IMR-90 (cell line): ENCODE results near the gene ASB5. TPM values are rescaled to one million over a fixed set of nuclear protein-coding genes. Genes with fewer than 3 reads are reported as not detected.

Experiments used
- ATAC-seq: fragments of 200-7000 bp; cut with Tn5 transposase; 2 replicates; pipeline ENCODE4 v1.9.1; 2020; ENCODE audit warnings: low read depth, mild to moderate bottlenecking, moderate library complexity
- BruUV-seq: library from RNA; stranded (reverse); fragments of 400-500 nt; replicated peaks from 2 replicates; lab custom pipeline; 2021; lab: Mats Ljungman, UMichigan
- CTCF ChIA-PET: fragments of 300-600 bp; formaldehyde crosslinking; extraction: SDS; loops from one replicate; lab custom pipeline; 2021; ENCODE audit warnings: antibody characterized with exemption; lab: Yijun Ruan, JAX
- POLR2A ChIA-PET: fragments of 300-600 bp; sonication (Branson Sonifier 250); formaldehyde crosslinking; loops from one replicate; lab custom pipeline; 2022; ENCODE audit warnings: antibody characterized with exemption; ENCODE audit not compliant: unreplicated experiment; lab: Charles Lee
- DNase-seq: peaks from one replicate; pipeline ENCODE4 v3.0.0; 2013
- H2AFZ ChIP-seq: replicated peaks from 2 replicates; pipeline ENCODE3; 2013; ENCODE audit warnings: low read length, mild to moderate bottlenecking; ENCODE audit not compliant: poor library complexity
- H2AK5ac ChIP-seq: 2 replicates; pipeline ENCODE4 v1.6.1; 2013; ENCODE audit warnings: low read depth, low read length, inconsistent platforms
- H2AK9ac ChIP-seq: replicated peaks from 2 replicates; pipeline ENCODE3; 2013; ENCODE audit warnings: mild to moderate bottlenecking, low read depth, low read length, moderate library complexity; ENCODE audit not compliant: poor library complexity
- H2BK120ac ChIP-seq: 2 replicates; pipeline ENCODE4 v1.6.1; 2013; ENCODE audit warnings: low read depth, low read length, inconsistent platforms
- H2BK15ac ChIP-seq: 3 replicates; pipeline ENCODE4 v1.6.1; 2013; ENCODE audit warnings: low read depth, low read length, inconsistent platforms
- H2BK20ac ChIP-seq: 2 replicates; pipeline ENCODE4 v1.6.1; 2013; ENCODE audit warnings: low read depth, mild to moderate bottlenecking, inconsistent platforms, low read length, moderate library complexity
- H2BK5ac ChIP-seq: 2 replicates; pipeline ENCODE4 v1.6.1; 2013; ENCODE audit warnings: mild to moderate bottlenecking, low read depth, low read length, inconsistent platforms; ENCODE audit not compliant: poor library complexity, severe bottlenecking
- H3K14ac ChIP-seq: replicated peaks from 2 replicates; pipeline ENCODE4 v1.6.1; 2013; ENCODE audit warnings: low read depth, low read length, inconsistent platforms
- H3K18ac ChIP-seq: 2 replicates; pipeline ENCODE4 v1.6.1; 2013; ENCODE audit warnings: low read depth, low read length, control low read depth
- H3K23ac ChIP-seq: 2 replicates; pipeline ENCODE4 v1.6.1; 2013; ENCODE audit warnings: low read depth, low read length, inconsistent platforms
- H3K27ac ChIP-seq: 2 replicates; pipeline ENCODE4 v1.5.1; 2013; ENCODE audit warnings: mild to moderate bottlenecking, control low read depth, low read length; ENCODE audit not compliant: insufficient read depth
- H3K27me3 ChIP-seq: 2 replicates; pipeline ENCODE4 v1.6.1; 2013; ENCODE audit warnings: low read length; ENCODE audit not compliant: control insufficient read depth, insufficient read depth
- H3K36me3 ChIP-seq: 2 replicates; pipeline ENCODE4 v1.6.1; 2013; ENCODE audit warnings: low read length, mixed read lengths; ENCODE audit not compliant: control insufficient read depth, insufficient read depth
- H3K4ac ChIP-seq: 2 replicates; pipeline ENCODE4 v1.6.1; 2013; ENCODE audit warnings: low read depth, low read length, inconsistent platforms
- H3K4me1 ChIP-seq: 2 replicates; pipeline ENCODE4 v1.6.1; 2013; ENCODE audit warnings: low read length, mixed read lengths; ENCODE audit not compliant: control insufficient read depth, insufficient read depth
- H3K4me2 ChIP-seq: 2 replicates; pipeline ENCODE4 v1.6.1; 2013; ENCODE audit warnings: low read depth, mild to moderate bottlenecking, control low read depth, low read length, moderate library complexity
- H3K4me3 ChIP-seq: 2 replicates; pipeline ENCODE4 v1.5.1; 2013; ENCODE audit warnings: low read depth, mild to moderate bottlenecking, control low read depth, low read length, moderate library complexity; ENCODE audit not compliant: insufficient read depth
- H3K56ac ChIP-seq: 2 replicates; pipeline ENCODE4 v1.6.1; 2013; ENCODE audit warnings: low read length, inconsistent platforms; ENCODE audit not compliant: insufficient read depth; ENCODE audit errors: extremely low read depth
- H3K79me1 ChIP-seq, 2 experiments: 2 replicates each; pipeline ENCODE4 v1.6.1; 2013; ENCODE audit warnings: low read length in 2 of 2, inconsistent platforms in 1 of 2, low read depth in 1 of 2
- H3K9ac ChIP-seq: 2 replicates; pipeline ENCODE4 v1.6.1; 2013; ENCODE audit warnings: low read depth, low read length, control low read depth
- H3K9me1 ChIP-seq: 2 replicates; pipeline ENCODE4 v1.6.1; 2013; ENCODE audit warnings: low read length, inconsistent platforms; ENCODE audit not compliant: insufficient read depth
- H3K9me3 ChIP-seq: 2 replicates; pipeline ENCODE4 v1.6.1; 2013; ENCODE audit warnings: low read length; ENCODE audit not compliant: control insufficient read depth, insufficient read depth
- H4K20me1 ChIP-seq: 2 replicates; pipeline ENCODE4 v1.6.1; 2013; ENCODE audit warnings: low read length, inconsistent platforms; ENCODE audit not compliant: insufficient read depth
- H4K5ac ChIP-seq: 2 replicates; pipeline ENCODE4 v1.6.1; 2013; ENCODE audit warnings: mild to moderate bottlenecking, low read depth, low read length, control low read depth
- H4K8ac ChIP-seq, 2 experiments: 2 replicates each; pipeline ENCODE4 v1.6.1; 2013; ENCODE audit warnings: low read depth in 2 of 2, low read length in 2 of 2, control low read depth in 1 of 2, inconsistent platforms in 1 of 2
- H4K91ac ChIP-seq: 2 replicates; pipeline ENCODE4 v1.6.1; 2013; ENCODE audit warnings: low read depth, low read length, inconsistent platforms; ENCODE audit not compliant: insufficient read depth
- BHLHE40 ChIP-seq: fragments of 150-350 bp; IDR thresholded peaks from 2 replicates; pipeline ENCODE4 v1.6.1; 2016; ENCODE audit warnings: mild to moderate bottlenecking, low read depth, low read length
- CHD1 ChIP-seq: IDR thresholded peaks from 2 replicates; pipeline ENCODE4 v1.6.1; 2012; ENCODE audit warnings: low read depth, low read length, improper control_type of control experiment
- FOS ChIP-seq: fragments of 150-350 bp; IDR thresholded peaks from 2 replicates; pipeline ENCODE4 v1.6.1; 2016; ENCODE audit warnings: low read depth, low read length
- MAFK ChIP-seq: IDR thresholded peaks from 2 replicates; pipeline ENCODE4 v1.6.1; 2012; ENCODE audit warnings: low read depth, low read length, improper control_type of control experiment
- MAZ ChIP-seq: IDR thresholded peaks from 2 replicates; pipeline ENCODE4 v1.6.1; 2012; ENCODE audit warnings: low read depth, mild to moderate bottlenecking, low read length, improper control_type of control experiment, moderate library complexity, borderline replicate concordance
- MXI1 ChIP-seq: IDR thresholded peaks from 2 replicates; pipeline ENCODE4 v1.6.1; 2012; ENCODE audit warnings: low read depth, mild to moderate bottlenecking, low read length, moderate library complexity, borderline replicate concordance
- NFE2L2 ChIP-seq: fragments of 150-350 bp; IDR thresholded peaks from 2 replicates; pipeline ENCODE4 v1.6.1; 2016; ENCODE audit warnings: low read depth, mild to moderate bottlenecking, low read length
- POLR2A ChIP-seq: IDR thresholded peaks from 2 replicates; pipeline ENCODE4 v1.6.1; 2012; ENCODE audit warnings: mild to moderate bottlenecking, low read depth, low read length
- RAD21 ChIP-seq: IDR thresholded peaks from 2 replicates; pipeline ENCODE4 v1.6.1; 2012; ENCODE audit warnings: low read length, improper control_type of control experiment
- RCOR1 ChIP-seq: IDR thresholded peaks from 2 replicates; pipeline ENCODE4 v1.6.1; 2012; ENCODE audit warnings: mild to moderate bottlenecking, low read length, improper control_type of control experiment; ENCODE audit not compliant: insufficient replicate concordance
- RFX5 ChIP-seq: IDR thresholded peaks from 2 replicates; pipeline ENCODE4 v1.8.0; 2012; ENCODE audit warnings: low read depth, mild to moderate bottlenecking, low read length, moderate library complexity
- SMC3 ChIP-seq: fragments of 150-350 bp; IDR thresholded peaks from 2 replicates; pipeline ENCODE4 v1.6.1; 2016; ENCODE audit warnings: low read depth, mild to moderate bottlenecking, antibody characterized with exemption, low read length, moderate library complexity
- WGBS, 2 experiments: methylation state at CpG; one replicate each; pipeline versions ENCODE4 v1.1.5 to v1.1.7; 2013; ENCODE audit warnings: missing lambda C conversion rate in 2 of 2; ENCODE audit not compliant: insufficient read length in 1 of 2; ENCODE audit errors: extremely low coverage in 2 of 2; 5-methylcytosine and 5-hydroxymethylcytosine counted together
- dilution Hi-C: fragments of 300-500 bp; cut with HindIII; formaldehyde crosslinking; loops from one replicate; pipeline ENCODE4 v1.14.3; 2018; ENCODE audit warnings: low sequenced_read_pairs; ENCODE audit not compliant: unreplicated experiment
- in situ Hi-C: fragments of 300-500 bp; cut with MboI; formaldehyde crosslinking; loops from 3 replicates; pipeline ENCODE4 v1.14.3; 2019; ENCODE audit warnings: low sequenced_read_pairs, inconsistent platforms, mixed read lengths
- intact Hi-C: fragments of 100-400 bp; cut with micrococcal nuclease; formaldehyde crosslinking; loops from 2 replicates; pipeline ENCODE4 v1.10.0; 2022
- polyA plus RNA-seq, 3 experiments: library from polyadenylated mRNA; depleted of rRNA; stranded (reverse); fragments of >200 nt; gene quantifications; 2 replicates each; pipeline ENCODE4 v1.2.3, GENCODE V29; 2012; ENCODE audit warnings: low replicate concordance in 1 of 3
- total RNA-seq: library from RNA; depleted of rRNA; stranded (reverse); fragments of >200 nt; gene quantifications from 2 replicates; pipeline ENCODE4 v1.2.3, GENCODE V29; 2012
- TF ChIP-seq, protein P1 (sequence below): fragments of 150-350 bp; IDR thresholded peaks from 2 replicates; pipeline ENCODE4 v1.6.1; 2017; ENCODE audit warnings: mild to moderate bottlenecking, antibody characterized with exemption, low read length, low read depth
- TF ChIP-seq, protein P2 (sequence below): conservative IDR thresholded peaks from 2 replicates; pipeline ENCODE4 v1.5.1; 2012; ENCODE audit warnings: mild to moderate bottlenecking, low read depth, low read length, improper control_type of control experiment
- TF ChIP-seq, protein P3 (sequence below): fragments of 150-350 bp; IDR thresholded peaks from 2 replicates; pipeline ENCODE4 v1.6.1; 2016; ENCODE audit warnings: low read depth, mild to moderate bottlenecking, low read length, moderate library complexity, borderline replicate concordance

Gene ASB5
- total and polyA plus RNA-seq, 2 of the 4 experiments (the other 2 are of a cell fraction) = 0.18 to 0.21 TPM

DNA sequence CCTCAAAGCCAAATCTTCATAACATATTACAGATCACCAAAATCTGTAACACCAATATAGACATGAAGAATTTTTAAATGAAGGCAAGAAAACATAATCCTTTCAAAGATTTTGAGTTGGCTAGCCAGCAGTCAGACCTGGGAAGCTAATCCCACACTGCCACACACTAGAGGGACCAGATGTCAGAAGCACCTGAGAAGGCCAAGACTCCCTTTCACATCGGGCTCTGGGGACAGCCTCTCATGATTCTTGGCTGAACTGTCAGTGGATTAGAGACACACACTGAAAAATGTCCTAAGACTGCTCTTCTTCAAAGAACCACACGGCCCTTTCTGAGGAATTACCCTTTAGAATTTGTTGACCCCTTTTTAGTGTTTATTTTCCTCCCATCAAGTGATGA is 45.5 kb downstream of the ASB5 start:
- intact Hi-C loops (no loop called here), dilution Hi-C loops (no loop called here), in situ Hi-C loops (no loop called here)
- DNase-seq (no peak), ATAC-seq (no peak)
- Histone ChIP-seq H4K5ac (no peak overlapping the region), H3K18ac (no peak overlapping the region), H3K9ac (no peak overlapping the region), H3K14ac (no peak overlapping the region), H2BK120ac (no peak overlapping the region), H3K27ac (no peak overlapping the region), H4K20me1 (no peaks in the 10 kb centered on the region), H2AK9ac (no peak overlapping the region), H3K9me3 (no peaks in the 10 kb centered on the region), H2BK20ac (no peak overlapping the region), H3K27me3 (no peaks in the 10 kb centered on the region), H2BK15ac (no peak overlapping the region), H2AK5ac (no peak overlapping the region), H3K4me2 (no peak overlapping the region), H3K56ac (no peak overlapping the region), H3K4me3 (no peak overlapping the region), H3K23ac (no peak overlapping the region), H2BK5ac (no peak overlapping the region), H3K36me3 (no peaks in the 10 kb centered on the region), H3K4ac (no peak overlapping the region), H4K91ac (no peak overlapping the region), H4K8ac (no peak overlapping the region), H3K9me1 (no peaks in the 10 kb centered on the region), H3K79me1 (no peaks in the 10 kb centered on the region), H3K4me1 (0 out of 2 replicates have a peak, but pooled peaks cover 2% of the 10 kb centered on the region), H2AFZ (no peak overlapping the region)
- no TSS peak for BruUV-seq
- WGBS, 2 experiments = 65% methylated on average over 2 of the region's 2 CpGs; no CpG with 5 or more reads in 1 of the 2 experiments
- CTCF ChIA-PET = no interaction called here
- POLR2A ChIA-PET = no interaction called here
- TF ChIP-seq MXI1 = no peak
- no peak for TF ChIP-seq POLR2A
- TF ChIP-seq RFX5 = no peak
- TF ChIP-seq MAZ = no peak
- no peak for TF ChIP-seq RAD21
- no peak for TF ChIP-seq CHD1
- no peak for TF ChIP-seq RCOR1
- no peak for TF ChIP-seq SMC3
- TF ChIP-seq, protein P1, sequence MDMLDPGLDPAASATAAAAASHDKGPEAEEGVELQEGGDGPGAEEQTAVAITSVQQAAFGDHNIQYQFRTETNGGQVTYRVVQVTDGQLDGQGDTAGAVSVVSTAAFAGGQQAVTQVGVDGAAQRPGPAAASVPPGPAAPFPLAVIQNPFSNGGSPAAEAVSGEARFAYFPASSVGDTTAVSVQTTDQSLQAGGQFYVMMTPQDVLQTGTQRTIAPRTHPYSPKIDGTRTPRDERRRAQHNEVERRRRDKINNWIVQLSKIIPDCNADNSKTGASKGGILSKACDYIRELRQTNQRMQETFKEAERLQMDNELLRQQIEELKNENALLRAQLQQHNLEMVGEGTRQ = no peak
- no peak for TF ChIP-seq FOS
- TF ChIP-seq, protein P2, sequence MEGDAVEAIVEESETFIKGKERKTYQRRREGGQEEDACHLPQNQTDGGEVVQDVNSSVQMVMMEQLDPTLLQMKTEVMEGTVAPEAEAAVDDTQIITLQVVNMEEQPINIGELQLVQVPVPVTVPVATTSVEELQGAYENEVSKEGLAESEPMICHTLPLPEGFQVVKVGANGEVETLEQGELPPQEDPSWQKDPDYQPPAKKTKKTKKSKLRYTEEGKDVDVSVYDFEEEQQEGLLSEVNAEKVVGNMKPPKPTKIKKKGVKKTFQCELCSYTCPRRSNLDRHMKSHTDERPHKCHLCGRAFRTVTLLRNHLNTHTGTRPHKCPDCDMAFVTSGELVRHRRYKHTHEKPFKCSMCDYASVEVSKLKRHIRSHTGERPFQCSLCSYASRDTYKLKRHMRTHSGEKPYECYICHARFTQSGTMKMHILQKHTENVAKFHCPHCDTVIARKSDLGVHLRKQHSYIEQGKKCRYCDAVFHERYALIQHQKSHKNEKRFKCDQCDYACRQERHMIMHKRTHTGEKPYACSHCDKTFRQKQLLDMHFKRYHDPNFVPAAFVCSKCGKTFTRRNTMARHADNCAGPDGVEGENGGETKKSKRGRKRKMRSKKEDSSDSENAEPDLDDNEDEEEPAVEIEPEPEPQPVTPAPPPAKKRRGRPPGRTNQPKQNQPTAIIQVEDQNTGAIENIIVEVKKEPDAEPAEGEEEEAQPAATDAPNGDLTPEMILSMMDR = no peak
- TF ChIP-seq, protein P3, sequence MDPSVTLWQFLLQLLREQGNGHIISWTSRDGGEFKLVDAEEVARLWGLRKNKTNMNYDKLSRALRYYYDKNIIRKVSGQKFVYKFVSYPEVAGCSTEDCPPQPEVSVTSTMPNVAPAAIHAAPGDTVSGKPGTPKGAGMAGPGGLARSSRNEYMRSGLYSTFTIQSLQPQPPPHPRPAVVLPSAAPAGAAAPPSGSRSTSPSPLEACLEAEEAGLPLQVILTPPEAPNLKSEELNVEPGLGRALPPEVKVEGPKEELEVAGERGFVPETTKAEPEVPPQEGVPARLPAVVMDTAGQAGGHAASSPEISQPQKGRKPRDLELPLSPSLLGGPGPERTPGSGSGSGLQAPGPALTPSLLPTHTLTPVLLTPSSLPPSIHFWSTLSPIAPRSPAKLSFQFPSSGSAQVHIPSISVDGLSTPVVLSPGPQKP = no peak
- TF ChIP-seq NFE2L2 = no peak
- TF ChIP-seq MAFK = no peak
- TF ChIP-seq BHLHE40 = no peak
